ENCODE data around the gene FBXL15.

DNA sequence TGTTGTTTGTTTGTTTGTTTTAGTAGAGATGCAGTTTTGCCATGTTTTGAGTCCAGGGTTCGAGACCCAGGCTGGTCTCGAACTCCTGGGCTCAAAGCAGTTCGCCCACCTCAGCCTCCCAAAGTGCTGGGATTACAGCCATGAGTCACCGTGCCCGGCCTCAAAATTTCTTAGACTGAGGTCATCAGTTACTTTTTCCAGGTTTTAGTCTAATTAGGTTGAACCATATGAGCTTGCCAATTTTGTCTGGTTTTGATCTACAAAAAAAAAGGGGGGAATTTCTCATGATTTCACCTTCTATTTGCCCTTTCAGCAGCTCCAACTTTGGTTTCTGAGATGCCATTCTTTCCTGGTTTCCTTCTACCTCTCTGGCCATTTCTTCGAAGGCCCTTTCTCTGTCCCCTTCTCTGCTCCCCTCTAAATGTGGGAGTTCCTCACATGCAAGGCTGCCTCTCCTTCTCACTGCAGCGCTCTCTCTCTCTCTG lies 6.2 kb downstream of the FBXL15 start:
- TF ChIP-seq POLR2AphosphoS5 (IDR thresholded peaks at IDR 0.05; ENCODE audit: low read depth, low read length), result no peak
- TF ChIP-seq, protein P1, sequence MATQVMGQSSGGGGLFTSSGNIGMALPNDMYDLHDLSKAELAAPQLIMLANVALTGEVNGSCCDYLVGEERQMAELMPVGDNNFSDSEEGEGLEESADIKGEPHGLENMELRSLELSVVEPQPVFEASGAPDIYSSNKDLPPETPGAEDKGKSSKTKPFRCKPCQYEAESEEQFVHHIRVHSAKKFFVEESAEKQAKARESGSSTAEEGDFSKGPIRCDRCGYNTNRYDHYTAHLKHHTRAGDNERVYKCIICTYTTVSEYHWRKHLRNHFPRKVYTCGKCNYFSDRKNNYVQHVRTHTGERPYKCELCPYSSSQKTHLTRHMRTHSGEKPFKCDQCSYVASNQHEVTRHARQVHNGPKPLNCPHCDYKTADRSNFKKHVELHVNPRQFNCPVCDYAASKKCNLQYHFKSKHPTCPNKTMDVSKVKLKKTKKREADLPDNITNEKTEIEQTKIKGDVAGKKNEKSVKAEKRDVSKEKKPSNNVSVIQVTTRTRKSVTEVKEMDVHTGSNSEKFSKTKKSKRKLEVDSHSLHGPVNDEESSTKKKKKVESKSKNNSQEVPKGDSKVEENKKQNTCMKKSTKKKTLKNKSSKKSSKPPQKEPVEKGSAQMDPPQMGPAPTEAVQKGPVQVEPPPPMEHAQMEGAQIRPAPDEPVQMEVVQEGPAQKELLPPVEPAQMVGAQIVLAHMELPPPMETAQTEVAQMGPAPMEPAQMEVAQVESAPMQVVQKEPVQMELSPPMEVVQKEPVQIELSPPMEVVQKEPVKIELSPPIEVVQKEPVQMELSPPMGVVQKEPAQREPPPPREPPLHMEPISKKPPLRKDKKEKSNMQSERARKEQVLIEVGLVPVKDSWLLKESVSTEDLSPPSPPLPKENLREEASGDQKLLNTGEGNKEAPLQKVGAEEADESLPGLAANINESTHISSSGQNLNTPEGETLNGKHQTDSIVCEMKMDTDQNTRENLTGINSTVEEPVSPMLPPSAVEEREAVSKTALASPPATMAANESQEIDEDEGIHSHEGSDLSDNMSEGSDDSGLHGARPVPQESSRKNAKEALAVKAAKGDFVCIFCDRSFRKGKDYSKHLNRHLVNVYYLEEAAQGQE (IDR thresholded peaks at IDR 0.05; ENCODE audit: insufficient read depth in 1 of 2, low read depth in 2 of 2, low read length in 2 of 2), result no peak

All from PFSK-1 (cell line).